GM12865 (cell line): ENCODE results near the gene GRIPAP1.
"Not testable (repeated sequence)": the region's sequence is repeated elsewhere in the genome, so short reads cannot be mapped to it uniquely, and the experiment has no call there.

Experiments used
- DNase-seq: peaks from one replicate; pipeline ENCODE4 v3.0.0; 2010; ENCODE audit warnings: low read depth
- H3K4me3 ChIP-seq: 2 replicates; pipeline ENCODE4 v1.5.1; 2011; ENCODE audit warnings: mild to moderate bottlenecking, low read depth, low read length, control low read depth
- CTCF ChIP-seq: IDR thresholded peaks from 2 replicates; pipeline ENCODE4 v1.5.1; 2011; ENCODE audit warnings: low read length, control low read depth, low read depth, inconsistent platforms; ENCODE audit not compliant: insufficient read depth; ENCODE audit errors: missing control alignments

The GRIPAP1 gene

GRCh38 chrX:48996969-48997368 is 5.1 kb downstream of the GRIPAP1 start:
- no peak for TF ChIP-seq CTCF
- DNase-seq = no peak

GRCh38 chrX:48992341-48992740 is 9.7 kb downstream of the GRIPAP1 start:
- no peak for DNase-seq
- TF ChIP-seq CTCF = no peak
- H3K4me3 ChIP-seq = no peak overlapping the region

More at GRCh38 chrX:48996969-48997368, 5.1 kb downstream of the GRIPAP1 start:
- H3K4me3 ChIP-seq = no peak overlapping the region

GRCh38 chrX:48989483-48989882 is 12.6 kb downstream of the GRIPAP1 start:
- TF ChIP-seq CTCF = no peak
- no peak overlapping the region for H3K4me3 ChIP-seq
- no peak for DNase-seq

- no peak overlapping the region for H3K4me3 ChIP-seq
- no peak for DNase-seq
- TF ChIP-seq CTCF = no peak
Observed at GRCh38 chrX:48983896-48984295, 18.2 kb downstream of the GRIPAP1 start.

GRCh38 chrX:48983081-48983480 is 19.0 kb downstream of the GRIPAP1 start:
- DNase-seq = no peak
- no peak for TF ChIP-seq CTCF

GRCh38 chrX:48981178-48981577 is 20.9 kb downstream of the GRIPAP1 start:
- TF ChIP-seq CTCF = no peak
- no peak overlapping the region for H3K4me3 ChIP-seq
- no peak for DNase-seq

More at GRCh38 chrX:48983081-48983480, 19.0 kb downstream of the GRIPAP1 start:
- H3K4me3 ChIP-seq = no peak overlapping the region

GRCh38 chrX:48980341-48980740 is 21.7 kb downstream of the GRIPAP1 start:
- DNase-seq, H3K4me3 ChIP-seq: not testable (repeated sequence)
